ENCODE results near the gene KLHL10. TPM values are rescaled to one million over a fixed set of nuclear protein-coding genes. Genes with fewer than 3 reads are reported as not detected.
"Not testable (repeated sequence)": the region's sequence is repeated elsewhere in the genome, so short reads cannot be mapped to it uniquely, and the experiment has no call there.

KLHL10 gene
- total RNA-seq, 1 donor from 2014 or later = not detected

GRCh38 chr17:41813152-41813680 is 24.4 kb upstream of the KLHL10 start:
- no peak for DNase-seq (ENCODE audit: low read depth, low spot score)

GRCh38 chr17:41813699-41814124 is 23.9 kb upstream of the KLHL10 start:
- DNase-seq (ENCODE audit: low read depth, low spot score) = no peak

GRCh38 chr17:41814195-41814594 is 23.4 kb upstream of the KLHL10 start:
- DNase-seq (ENCODE audit: low read depth, low spot score) = no peak

GRCh38 chr17:41816637-41817320 is 20.8 kb upstream of the KLHL10 start:
- no peak for DNase-seq (ENCODE audit: low read depth, low spot score)

GRCh38 chr17:41818024-41818423 is 19.6 kb upstream of the KLHL10 start:
- no peak for DNase-seq (ENCODE audit: low read depth, low spot score)

GRCh38 chr17:41821776-41822175 is 15.8 kb upstream of the KLHL10 start:
- DNase-seq (ENCODE audit: low read depth, low spot score) = no peak

GRCh38 chr17:41822216-41823140 is 15.1 kb upstream of the KLHL10 start:
- no peak for DNase-seq (ENCODE audit: low read depth, low spot score)

GRCh38 chr17:41823141-41823524 is 14.5 kb upstream of the KLHL10 start:
- DNase-seq (ENCODE audit: low read depth, low spot score) = no peak

- no peak for DNase-seq (ENCODE audit: low read depth, low spot score)
Measured at GRCh38 chr17:41823580-41823979, 14.0 kb upstream of the KLHL10 start.

GRCh38 chr17:41824086-41824485 is 13.5 kb upstream of the KLHL10 start:
- DNase-seq (ENCODE audit: low read depth, low spot score) = no peak

GRCh38 chr17:41825175-41825845 is 12.3 kb upstream of the KLHL10 start:
- no peak for DNase-seq (ENCODE audit: low read depth, low spot score)

GRCh38 chr17:41829961-41830360 is 7.7 kb upstream of the KLHL10 start:
- not testable (repeated sequence) for DNase-seq (ENCODE audit: low read depth, low spot score)

- DNase-seq (ENCODE audit: low read depth, low spot score) = no peak
Measured at GRCh38 chr17:41835214-41835799, 2.3 kb upstream of the KLHL10 start.

- no peak for DNase-seq (ENCODE audit: low read depth, low spot score)
Measured at GRCh38 chr17:41835800-41836549, 1.6 kb upstream of the KLHL10 start, which contains the start of gene NT5C3B. TSS of gene NT5C3B (minus strand) at chr17:41836232. CDS start at chr17:41836193, 39 bp downstream.

- no peak for DNase-seq (ENCODE audit: low read depth, low spot score)
Measured at GRCh38 chr17:41836550-41837196, 952 bp upstream of the KLHL10 start.

GRCh38 chr17:41839448-41839847 is 1.8 kb downstream of the KLHL10 start:
- not testable (repeated sequence) for DNase-seq (ENCODE audit: low read depth, low spot score)

- not testable (repeated sequence) for DNase-seq (ENCODE audit: low read depth, low spot score)
Measured at GRCh38 chr17:41840781-41841180, 3.2 kb downstream of the KLHL10 start.

- no peak for DNase-seq (ENCODE audit: low read depth, low spot score)
Measured at GRCh38 chr17:41844971-41845370, 7.3 kb downstream of the KLHL10 start.

- no peak for DNase-seq (ENCODE audit: low read depth, low spot score)
Measured at GRCh38 chr17:41848788-41849187, 11.2 kb downstream of the KLHL10 start.

Measured in pulmonary artery endothelial cell (primary cell).